Upper lobe of left lung (tissue), 4 donors: ENCODE data around the gene ATP2B2.

Experiments used
- POLR2AphosphoS5 ChIP-seq, 2 donors: sonication (generic); formaldehyde crosslinking; IDR thresholded peaks; one replicate each; pipeline ENCODE4 v1.5.1; 2017; ENCODE audit warnings: antibody characterized with exemption in 2 of 2
- TF ChIP-seq, protein P1 (sequence below), 6 experiments: fragments of 450-650 bp in 4 of 6; fragments of 200-600 bp in 2 of 6; sonication (generic) in 2 of 6; IDR thresholded peaks; one replicate each; pipeline ENCODE4 v1.5.1; 2016 to 2019; ENCODE audit warnings: antibody characterized with exemption in 6 of 6

DNA sequence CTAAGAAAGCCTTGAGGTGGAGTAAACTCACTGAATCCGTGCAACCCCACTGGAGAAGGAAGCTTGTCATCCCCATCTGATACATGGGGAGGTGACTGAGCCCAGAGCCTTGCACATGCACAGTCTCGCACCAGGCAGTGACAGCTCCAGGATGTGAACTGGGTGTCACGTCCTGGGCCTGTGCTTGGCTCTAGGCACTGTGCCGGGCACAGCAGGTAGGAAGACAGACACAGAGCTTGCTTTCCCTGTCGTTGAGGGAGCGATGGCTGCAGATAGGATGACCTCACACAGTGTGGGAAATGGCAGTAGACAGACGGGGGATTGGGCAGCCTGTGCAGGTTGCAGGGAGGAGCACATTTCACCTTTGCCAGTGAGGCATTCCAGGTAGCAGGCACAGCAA lies 12.2 kb upstream of the ATP2B2 start:
- TF ChIP-seq POLR2AphosphoS5 (IDR thresholded peaks at IDR 0.05): no peak
- TF ChIP-seq, protein P1, sequence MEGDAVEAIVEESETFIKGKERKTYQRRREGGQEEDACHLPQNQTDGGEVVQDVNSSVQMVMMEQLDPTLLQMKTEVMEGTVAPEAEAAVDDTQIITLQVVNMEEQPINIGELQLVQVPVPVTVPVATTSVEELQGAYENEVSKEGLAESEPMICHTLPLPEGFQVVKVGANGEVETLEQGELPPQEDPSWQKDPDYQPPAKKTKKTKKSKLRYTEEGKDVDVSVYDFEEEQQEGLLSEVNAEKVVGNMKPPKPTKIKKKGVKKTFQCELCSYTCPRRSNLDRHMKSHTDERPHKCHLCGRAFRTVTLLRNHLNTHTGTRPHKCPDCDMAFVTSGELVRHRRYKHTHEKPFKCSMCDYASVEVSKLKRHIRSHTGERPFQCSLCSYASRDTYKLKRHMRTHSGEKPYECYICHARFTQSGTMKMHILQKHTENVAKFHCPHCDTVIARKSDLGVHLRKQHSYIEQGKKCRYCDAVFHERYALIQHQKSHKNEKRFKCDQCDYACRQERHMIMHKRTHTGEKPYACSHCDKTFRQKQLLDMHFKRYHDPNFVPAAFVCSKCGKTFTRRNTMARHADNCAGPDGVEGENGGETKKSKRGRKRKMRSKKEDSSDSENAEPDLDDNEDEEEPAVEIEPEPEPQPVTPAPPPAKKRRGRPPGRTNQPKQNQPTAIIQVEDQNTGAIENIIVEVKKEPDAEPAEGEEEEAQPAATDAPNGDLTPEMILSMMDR (IDR thresholded peaks at IDR 0.05): no peak
